Measurements from ENCODE around the gene MTARC1. TPM values are rescaled to one million over a fixed set of nuclear protein-coding genes. Genes with fewer than 3 reads are reported as not detected.

The MTARC1 gene
- polyA plus RNA-seq, 2 donors = 6.0 to 8.3 TPM

DNA sequence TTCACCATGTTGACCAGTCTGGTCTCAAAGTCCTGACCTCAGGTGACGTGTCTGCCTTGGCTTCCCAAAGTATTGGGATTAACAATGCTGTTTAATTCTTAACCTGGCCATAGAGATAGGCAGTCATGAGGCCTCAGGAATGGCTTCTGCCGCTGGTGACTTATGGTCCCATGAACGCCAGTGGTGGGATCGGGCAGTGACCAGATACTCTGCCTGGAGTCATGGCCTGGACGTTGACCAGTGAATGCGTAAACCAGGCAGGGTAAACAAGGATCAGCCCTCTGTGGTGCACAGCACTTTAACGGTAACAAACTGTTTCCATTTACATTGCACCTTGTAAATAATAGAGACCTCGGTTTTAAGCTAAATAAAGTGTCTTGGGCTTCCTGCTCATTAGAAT, 23.0 kb downstream of the MTARC1 start:
- Histone ChIP-seq H3K4me3 (ENCODE audit: low read depth in 1 of 2, low read length in 2 of 2) (no peak overlapping the region), H3K27ac (ENCODE audit: low read depth in 2 of 2, low read length in 1 of 2) (no peak overlapping the region), H3K9me3 (ENCODE audit: control insufficient read depth in 2 of 2, insufficient read depth in 1 of 2, low read depth in 1 of 2, low read length in 1 of 2) (no peaks in the 10 kb centered on the region), H3K36me3 (ENCODE audit: control insufficient read depth in 2 of 2, insufficient read depth in 2 of 2, low read length in 1 of 2) (no peaks in the 10 kb centered on the region), H3K4me1 (ENCODE audit: control insufficient read depth in 2 of 2, insufficient read depth in 2 of 2, low read length in 1 of 2) (no peaks in the 10 kb centered on the region), H3K27me3 (ENCODE audit: control insufficient read depth in 1 of 2, insufficient read depth in 2 of 2, low read length in 2 of 2) (no peaks in the 10 kb centered on the region)
- WGBS, 2 donors = 82 to 86% methylated on average over 8 of the region's 8 CpGs

DNA sequence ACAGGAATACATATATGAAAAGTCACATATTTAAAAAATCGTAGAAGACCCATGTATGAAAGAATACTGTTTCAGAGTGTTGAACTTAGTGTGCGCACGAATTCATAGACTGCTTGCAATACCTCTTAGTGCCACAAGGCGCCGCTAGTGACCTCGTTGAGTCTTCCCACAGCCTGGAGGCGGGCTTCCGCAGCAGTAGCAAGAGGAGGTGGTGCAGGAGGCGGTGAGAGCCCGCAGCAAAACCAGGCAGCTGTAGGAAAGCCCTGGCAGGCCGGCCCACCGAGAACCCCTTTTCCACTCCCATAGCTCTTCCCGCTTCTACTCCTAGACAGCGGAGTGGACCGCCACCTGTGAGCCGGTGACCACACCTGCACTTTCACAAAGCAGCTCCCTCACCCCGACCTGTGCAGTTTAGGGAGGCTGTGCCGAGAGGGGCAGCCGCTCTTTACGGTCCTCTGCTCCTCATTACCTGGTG, 23.5 kb downstream of the MTARC1 start:
- Histone ChIP-seq H3K36me3 (ENCODE audit: control insufficient read depth in 2 of 2, insufficient read depth in 2 of 2, low read length in 1 of 2) (no peaks in the 10 kb centered on the region), H3K27ac (ENCODE audit: low read depth in 2 of 2, low read length in 1 of 2) (no peak overlapping the region), H3K27me3 (ENCODE audit: control insufficient read depth in 1 of 2, insufficient read depth in 2 of 2, low read length in 2 of 2) (no peaks in the 10 kb centered on the region), H3K9me3 (ENCODE audit: control insufficient read depth in 2 of 2, insufficient read depth in 1 of 2, low read depth in 1 of 2, low read length in 1 of 2) (no peaks in the 10 kb centered on the region), H3K4me1 (ENCODE audit: control insufficient read depth in 2 of 2, insufficient read depth in 2 of 2, low read length in 1 of 2) (no peaks in the 10 kb centered on the region), H3K4me3 (ENCODE audit: low read depth in 1 of 2, low read length in 2 of 2) (peak overlapping the region; percentile 9 to 29)
- 22 to 24% methylated on average over 20 of the region's 20 CpGs for WGBS, 2 donors

DNA sequence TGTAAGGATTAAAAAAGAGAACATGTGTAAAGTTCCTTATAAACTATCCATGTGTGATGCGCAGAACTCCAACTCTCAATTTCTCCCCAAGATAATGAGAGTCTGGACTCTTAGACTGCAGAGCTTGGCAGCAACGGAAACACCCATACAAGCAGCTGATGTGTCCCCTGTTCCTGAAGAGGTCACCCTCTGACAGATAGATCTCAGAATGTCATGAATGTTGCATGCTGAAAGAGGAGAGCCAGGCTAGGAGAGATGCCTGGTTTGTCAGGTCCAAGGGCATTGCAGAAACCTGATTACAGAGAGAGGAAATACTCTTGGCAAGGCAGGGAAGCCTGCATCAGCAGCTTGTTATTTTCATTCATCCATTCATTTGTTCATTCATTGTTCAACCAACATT, 24.2 kb downstream of the MTARC1 start:
- H3K27ac ChIP-seq (ENCODE audit: low read depth in 2 of 2, low read length in 1 of 2) = no peak overlapping the region
- no peak overlapping the region for H3K4me3 ChIP-seq (ENCODE audit: low read depth in 1 of 2, low read length in 2 of 2)
- WGBS, 2 donors = 94 to 97% methylated on average over 2 of the region's 2 CpGs
- no peaks in the 10 kb centered on the region for H3K27me3 ChIP-seq (ENCODE audit: control insufficient read depth in 1 of 2, insufficient read depth in 2 of 2, low read length in 2 of 2)
- H3K9me3 ChIP-seq (ENCODE audit: control insufficient read depth in 2 of 2, insufficient read depth in 1 of 2, low read depth in 1 of 2, low read length in 1 of 2) = no peaks in the 10 kb centered on the region
- no peaks in the 10 kb centered on the region for H3K4me1 ChIP-seq (ENCODE audit: control insufficient read depth in 2 of 2, insufficient read depth in 2 of 2, low read length in 1 of 2)
- no peaks in the 10 kb centered on the region for H3K36me3 ChIP-seq (ENCODE audit: control insufficient read depth in 2 of 2, insufficient read depth in 2 of 2, low read length in 1 of 2)

DNA sequence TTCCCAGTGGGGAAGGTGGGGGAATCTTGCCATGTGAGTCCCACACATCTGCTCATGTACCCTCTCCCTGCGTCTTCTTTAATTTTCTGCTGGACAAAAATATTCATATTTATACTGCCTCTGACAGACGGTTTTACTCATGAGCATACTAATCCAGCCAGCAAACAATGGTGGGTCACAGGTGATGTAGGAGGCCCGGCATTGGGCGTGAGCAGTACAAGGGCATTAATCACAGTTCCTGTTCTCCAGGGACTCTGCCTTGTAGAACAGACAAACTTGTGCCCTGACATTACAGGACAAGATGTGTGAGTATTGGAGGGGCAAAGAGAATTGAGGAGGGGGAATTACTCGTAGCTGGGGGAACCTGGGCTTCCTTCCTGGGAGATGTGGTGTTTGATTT, 25.0 kb downstream of the MTARC1 start:
- WGBS, 2 donors = 84 to 88% methylated on average over 5 of the region's 5 CpGs
- Histone ChIP-seq H3K4me3 (ENCODE audit: low read depth in 1 of 2, low read length in 2 of 2) (no peak overlapping the region), H3K27me3 (ENCODE audit: control insufficient read depth in 1 of 2, insufficient read depth in 2 of 2, low read length in 2 of 2) (no peaks in the 10 kb centered on the region), H3K4me1 (ENCODE audit: control insufficient read depth in 2 of 2, insufficient read depth in 2 of 2, low read length in 1 of 2) (no peaks in the 10 kb centered on the region), H3K9me3 (ENCODE audit: control insufficient read depth in 2 of 2, insufficient read depth in 1 of 2, low read depth in 1 of 2, low read length in 1 of 2) (no peaks in the 10 kb centered on the region), H3K36me3 (ENCODE audit: control insufficient read depth in 2 of 2, insufficient read depth in 2 of 2, low read length in 1 of 2) (no peaks in the 10 kb centered on the region), H3K27ac (ENCODE audit: low read depth in 2 of 2, low read length in 1 of 2) (no peak overlapping the region)

DNA sequence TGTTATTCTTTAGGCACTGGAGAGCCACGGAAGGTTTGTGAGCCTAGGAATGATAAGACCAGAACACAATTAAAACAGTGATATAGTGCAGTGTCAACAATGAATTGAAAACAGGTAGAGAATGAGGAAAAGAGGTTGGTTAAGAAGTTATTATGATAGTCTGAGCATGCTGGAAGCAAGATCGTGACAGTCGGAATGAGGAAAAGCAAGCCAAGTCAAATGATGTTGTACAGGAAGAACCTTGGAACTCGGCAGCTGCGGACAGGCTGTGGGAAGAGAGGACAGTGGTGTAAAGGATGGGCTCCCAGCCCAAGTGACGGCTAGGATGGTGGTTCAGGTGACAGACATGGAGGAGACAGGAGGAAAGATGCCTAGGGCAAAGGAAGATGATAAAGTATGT, 25.6 kb downstream of the MTARC1 start:
- Histone ChIP-seq H3K4me1 (ENCODE audit: control insufficient read depth in 2 of 2, insufficient read depth in 2 of 2, low read length in 1 of 2) (no peaks in the 10 kb centered on the region), H3K27me3 (ENCODE audit: control insufficient read depth in 1 of 2, insufficient read depth in 2 of 2, low read length in 2 of 2) (no peaks in the 10 kb centered on the region), H3K36me3 (ENCODE audit: control insufficient read depth in 2 of 2, insufficient read depth in 2 of 2, low read length in 1 of 2) (no peaks in the 10 kb centered on the region), H3K4me3 (ENCODE audit: low read depth in 1 of 2, low read length in 2 of 2) (no peak overlapping the region), H3K27ac (ENCODE audit: low read depth in 2 of 2, low read length in 1 of 2) (no peak overlapping the region), H3K9me3 (ENCODE audit: control insufficient read depth in 2 of 2, insufficient read depth in 1 of 2, low read depth in 1 of 2, low read length in 1 of 2) (no peaks in the 10 kb centered on the region)
- 70 to 76% methylated on average over 6 of the region's 6 CpGs for WGBS, 2 donors

DNA sequence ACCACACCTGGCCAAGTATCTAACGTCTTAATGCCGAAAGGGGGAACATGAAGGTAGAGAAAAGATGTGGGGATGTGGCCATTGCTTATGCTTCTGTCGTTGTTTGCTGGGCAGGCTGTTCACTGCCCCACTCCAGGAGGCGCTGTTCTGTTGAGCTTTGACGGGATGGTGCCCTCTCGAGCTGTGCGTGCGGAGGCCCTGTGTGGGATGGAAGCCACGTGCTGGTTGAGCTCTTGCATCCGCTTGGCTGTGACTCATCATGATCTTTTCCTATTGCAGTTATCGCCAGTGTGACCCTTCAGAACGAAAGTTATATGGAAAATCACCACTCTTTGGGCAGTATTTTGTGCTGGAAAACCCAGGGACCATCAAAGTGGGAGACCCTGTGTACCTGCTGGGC, 26.3 kb downstream of the MTARC1 start:
- Histone ChIP-seq H3K36me3 (ENCODE audit: control insufficient read depth in 2 of 2, insufficient read depth in 2 of 2, low read length in 1 of 2) (no peaks in the 10 kb centered on the region), H3K9me3 (ENCODE audit: control insufficient read depth in 2 of 2, insufficient read depth in 1 of 2, low read depth in 1 of 2, low read length in 1 of 2) (no peaks in the 10 kb centered on the region), H3K27me3 (ENCODE audit: control insufficient read depth in 1 of 2, insufficient read depth in 2 of 2, low read length in 2 of 2) (no peaks in the 10 kb centered on the region), H3K4me3 (ENCODE audit: low read depth in 1 of 2, low read length in 2 of 2) (no peak overlapping the region), H3K27ac (ENCODE audit: low read depth in 2 of 2, low read length in 1 of 2) (no peak overlapping the region), H3K4me1 (ENCODE audit: control insufficient read depth in 2 of 2, insufficient read depth in 2 of 2, low read length in 1 of 2) (no peaks in the 10 kb centered on the region)
- WGBS, 2 donors = 82% methylated on average over 12 of the region's 12 CpGs

DNA sequence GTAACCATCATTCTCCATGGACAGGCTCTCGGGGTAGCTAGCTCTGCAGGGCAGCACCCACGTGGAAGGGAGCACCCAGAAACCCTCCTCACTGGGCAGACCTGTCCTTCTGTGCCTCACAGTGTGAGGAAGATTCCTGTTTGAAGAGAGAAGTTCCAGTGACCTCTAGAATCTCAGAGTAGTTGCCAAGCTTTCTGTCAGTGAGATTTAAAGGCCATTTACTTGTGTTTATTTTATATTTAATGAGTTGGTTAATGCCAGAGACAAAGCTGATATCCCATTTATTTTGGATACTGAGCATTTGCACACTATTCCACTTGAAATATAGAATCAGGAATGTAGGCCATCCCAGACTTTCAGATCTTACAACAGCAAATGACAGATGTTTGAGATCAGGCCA, 28.7 kb downstream of the MTARC1 start:
- H3K36me3 ChIP-seq (ENCODE audit: control insufficient read depth in 2 of 2, insufficient read depth in 2 of 2, low read length in 1 of 2) = no peaks in the 10 kb centered on the region
- no peaks in the 10 kb centered on the region for H3K9me3 ChIP-seq (ENCODE audit: control insufficient read depth in 2 of 2, insufficient read depth in 1 of 2, low read depth in 1 of 2, low read length in 1 of 2)
- no peaks in the 10 kb centered on the region for H3K27me3 ChIP-seq (ENCODE audit: control insufficient read depth in 1 of 2, insufficient read depth in 2 of 2, low read length in 2 of 2)
- H3K27ac ChIP-seq (ENCODE audit: low read depth in 2 of 2, low read length in 1 of 2) = no peak overlapping the region
- WGBS, 2 donors = 68 to 78% methylated on average over 2 of the region's 2 CpGs
- H3K4me3 ChIP-seq (ENCODE audit: low read depth in 1 of 2, low read length in 2 of 2) = no peak overlapping the region
- H3K4me1 ChIP-seq (ENCODE audit: control insufficient read depth in 2 of 2, insufficient read depth in 2 of 2, low read length in 1 of 2) = peaks cover 0 to 2% of the 10 kb centered on the region in 2 donors

DNA sequence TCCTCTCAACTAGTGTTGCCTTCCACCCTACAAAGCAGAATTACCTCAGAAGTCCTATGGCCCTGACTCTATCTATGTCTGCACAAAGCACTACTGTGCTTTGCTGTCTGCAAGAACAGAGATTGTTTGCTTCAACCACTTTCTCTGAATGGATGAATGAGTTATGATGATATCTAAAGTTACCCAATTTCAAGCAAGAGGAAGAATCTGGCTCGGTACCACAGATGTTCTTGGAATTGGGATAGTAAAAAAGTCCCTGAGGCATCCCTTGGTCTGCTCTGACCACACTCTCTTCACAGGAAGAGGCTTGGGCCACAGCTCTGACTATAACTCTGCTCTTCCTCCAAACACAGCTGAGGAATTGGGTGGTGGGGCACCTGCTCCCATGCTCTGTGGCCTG, 31.2 kb downstream of the MTARC1 start:
- 72 to 79% methylated on average over 1 of the region's 1 CpG for WGBS, 2 donors
- Histone ChIP-seq H3K27ac (ENCODE audit: low read depth in 2 of 2, low read length in 1 of 2) (peak overlapping the region in 1 of 2 donors; percentile 27), H3K36me3 (ENCODE audit: control insufficient read depth in 2 of 2, insufficient read depth in 2 of 2, low read length in 1 of 2) (no peaks in the 10 kb centered on the region), H3K4me1 (ENCODE audit: control insufficient read depth in 2 of 2, insufficient read depth in 2 of 2, low read length in 1 of 2) (peaks cover 0 to 2% of the 10 kb centered on the region in 2 donors), H3K9me3 (ENCODE audit: control insufficient read depth in 2 of 2, insufficient read depth in 1 of 2, low read depth in 1 of 2, low read length in 1 of 2) (no peaks in the 10 kb centered on the region), H3K27me3 (ENCODE audit: control insufficient read depth in 1 of 2, insufficient read depth in 2 of 2, low read length in 2 of 2) (no peaks in the 10 kb centered on the region), H3K4me3 (ENCODE audit: low read depth in 1 of 2, low read length in 2 of 2) (no peak overlapping the region)

DNA sequence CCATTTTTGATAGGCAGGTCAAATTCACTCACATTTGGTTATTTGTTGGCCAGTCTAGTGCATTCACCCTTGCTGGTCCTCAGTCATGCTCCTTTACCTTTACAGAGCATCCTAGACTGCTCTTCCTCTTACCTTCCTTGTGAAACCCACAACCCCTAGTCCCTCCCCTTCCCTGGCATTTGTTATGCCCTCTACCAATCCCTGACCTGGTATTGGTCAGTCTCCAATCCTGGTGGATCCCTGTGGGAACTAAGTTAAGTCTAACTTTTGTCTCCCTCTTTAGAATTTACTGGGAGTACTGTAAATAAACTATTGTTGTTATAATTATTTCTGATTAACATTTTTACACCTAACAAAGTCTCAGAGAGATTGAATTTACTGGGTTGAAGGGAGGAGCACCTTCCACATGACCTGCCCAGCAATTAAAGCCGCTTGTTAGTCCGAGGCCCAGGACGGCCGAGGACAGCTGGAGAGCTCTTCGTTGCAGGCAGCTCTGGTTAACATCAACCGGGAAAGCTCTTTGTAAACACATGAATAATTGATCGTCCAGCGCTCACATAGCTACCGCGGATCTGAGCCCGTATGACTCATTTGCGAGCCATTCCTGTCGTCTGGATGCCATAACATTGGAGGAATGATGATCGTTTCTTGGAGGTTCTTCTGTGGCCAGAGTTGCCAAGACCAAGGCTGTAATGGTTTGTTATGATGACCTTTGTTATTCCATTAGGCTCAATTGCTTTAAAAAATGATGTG, 31.9 kb downstream of the MTARC1 start:
- H3K9me3 ChIP-seq (ENCODE audit: control insufficient read depth in 2 of 2, insufficient read depth in 1 of 2, low read depth in 1 of 2, low read length in 1 of 2) = no peaks in the 10 kb centered on the region
- H3K4me1 ChIP-seq (ENCODE audit: control insufficient read depth in 2 of 2, insufficient read depth in 2 of 2, low read length in 1 of 2) = peaks cover 0 to 2% of the 10 kb centered on the region in 2 donors
- H3K4me3 ChIP-seq (ENCODE audit: low read depth in 1 of 2, low read length in 2 of 2) = no peak overlapping the region
- no peaks in the 10 kb centered on the region for H3K27me3 ChIP-seq (ENCODE audit: control insufficient read depth in 1 of 2, insufficient read depth in 2 of 2, low read length in 2 of 2)
- H3K27ac ChIP-seq (ENCODE audit: low read depth in 2 of 2, low read length in 1 of 2) = peak overlapping the region in 1 of 2 donors; percentile 27
- no peaks in the 10 kb centered on the region for H3K36me3 ChIP-seq (ENCODE audit: control insufficient read depth in 2 of 2, insufficient read depth in 2 of 2, low read length in 1 of 2)
- 58% methylated on average over 14 of the region's 14 CpGs for WGBS, 2 donors

DNA sequence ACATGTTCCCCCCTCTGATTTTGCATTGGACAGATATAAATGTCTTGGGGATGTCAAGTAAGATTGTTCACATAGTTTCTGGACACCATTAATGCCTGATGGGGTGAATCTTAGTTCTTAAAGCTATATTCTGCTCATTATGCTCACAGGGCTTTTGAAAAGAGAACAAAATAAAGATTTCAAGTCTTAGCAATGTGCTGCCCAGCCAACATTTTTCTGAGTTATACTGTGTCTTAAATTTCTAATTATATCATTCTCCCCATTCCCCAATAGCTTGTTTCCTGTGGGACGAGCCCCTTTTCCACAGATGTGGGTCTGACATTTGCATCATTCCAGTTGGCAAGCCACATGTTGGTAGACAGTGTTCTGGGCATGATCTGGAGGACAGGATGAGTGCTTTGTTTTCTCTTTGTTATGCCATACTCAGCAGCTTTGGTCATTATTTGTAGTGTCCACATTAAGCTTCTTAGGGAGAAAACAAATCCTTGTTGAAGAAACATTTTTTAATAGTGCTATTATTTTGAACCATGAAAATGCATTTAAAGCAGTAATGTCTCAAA, 32.8 kb downstream of the MTARC1 start:
- WGBS, 2 donors = 48 to 64% methylated on average over 1 of the region's 1 CpG
- no peaks in the 10 kb centered on the region for H3K36me3 ChIP-seq (ENCODE audit: control insufficient read depth in 2 of 2, insufficient read depth in 2 of 2, low read length in 1 of 2)
- H3K27me3 ChIP-seq (ENCODE audit: control insufficient read depth in 1 of 2, insufficient read depth in 2 of 2, low read length in 2 of 2) = no peaks in the 10 kb centered on the region
- no peak overlapping the region for H3K4me3 ChIP-seq (ENCODE audit: low read depth in 1 of 2, low read length in 2 of 2)
- H3K9me3 ChIP-seq (ENCODE audit: control insufficient read depth in 2 of 2, insufficient read depth in 1 of 2, low read depth in 1 of 2, low read length in 1 of 2) = no peaks in the 10 kb centered on the region
- no peak overlapping the region for H3K27ac ChIP-seq (ENCODE audit: low read depth in 2 of 2, low read length in 1 of 2)
- H3K4me1 ChIP-seq (ENCODE audit: control insufficient read depth in 2 of 2, insufficient read depth in 2 of 2, low read length in 1 of 2) = peaks cover 0 to 2% of the 10 kb centered on the region in 2 donors

Measured in esophagus (tissue), 2 donors.